DOHH2 (cell line): ENCODE measurements around the gene PALLD.

Experiments
- H3F3A ChIP-seq: fragments of 200-600 bp; sonication (generic), shearing (Covaris generic); 2 replicates; pipeline ENCODE4 v1.6.0; 2016; ENCODE audit warnings: antibody characterized with exemption, mild to moderate bottlenecking; ENCODE audit not compliant: control insufficient read depth, insufficient read depth
- H3K27ac ChIP-seq: fragments of 200-600 bp; sonication (generic); 2 replicates; pipeline ENCODE4 v1.5.1; 2014; ENCODE audit warnings: low read depth, mild to moderate bottlenecking, low read length, moderate library complexity
- H3K27me3 ChIP-seq: fragments of 200-600 bp; sonication (generic); 2 replicates; pipeline ENCODE4 v1.6.1; 2014; ENCODE audit warnings: mild to moderate bottlenecking, low read length, mixed read lengths; ENCODE audit not compliant: control insufficient read depth
- H3K36me3 ChIP-seq: fragments of 200-600 bp; sonication (generic); 2 replicates; pipeline ENCODE4 v1.6.1; 2014; ENCODE audit warnings: mild to moderate bottlenecking, low read length, moderate library complexity, mixed read lengths; ENCODE audit not compliant: control insufficient read depth
- H3K4me1 ChIP-seq: fragments of 200-600 bp; sonication (generic); 2 replicates; pipeline ENCODE4 v1.6.1; 2014; ENCODE audit warnings: mild to moderate bottlenecking, low read length, mixed read lengths; ENCODE audit not compliant: control insufficient read depth
- H3K4me2 ChIP-seq: fragments of 200-600 bp; sonication (generic); 2 replicates; pipeline ENCODE4 v1.6.0; 2014; ENCODE audit warnings: mild to moderate bottlenecking, low read length, moderate library complexity
- H3K4me3 ChIP-seq: fragments of 200-600 bp; sonication (generic); 2 replicates; pipeline ENCODE4 v1.5.1; 2014; ENCODE audit warnings: mild to moderate bottlenecking, low read length, mixed read lengths
- H3K79me2 ChIP-seq: fragments of 200-600 bp; sonication (generic); 2 replicates; pipeline ENCODE4 v1.6.1; 2014; ENCODE audit warnings: mild to moderate bottlenecking, low read length, mixed read lengths; ENCODE audit not compliant: control insufficient read depth
- H3K9me2 ChIP-seq: fragments of 200-600 bp; sonication (generic); replicated peaks from 2 replicates; pipeline ENCODE4 v1.6.1; 2014; ENCODE audit warnings: mild to moderate bottlenecking, low read length, mixed read lengths; ENCODE audit not compliant: control insufficient read depth
- H3K9me3 ChIP-seq: fragments of 200-600 bp; sonication (generic); 2 replicates; pipeline ENCODE4 v1.6.1; 2014; ENCODE audit warnings: antibody characterized with exemption, low read length, mixed read lengths; ENCODE audit not compliant: control insufficient read depth, insufficient read depth
- H4K20me1 ChIP-seq: fragments of 200-600 bp; sonication (generic); 2 replicates; pipeline ENCODE4 v1.6.0; 2014; ENCODE audit warnings: low read depth, mild to moderate bottlenecking, antibody characterized with exemption, low read length, moderate library complexity; ENCODE audit not compliant: control insufficient read depth, insufficient read depth
- CTCF ChIP-seq: fragments of 200-600 bp; sonication (generic); IDR thresholded peaks from one replicate; pipeline ENCODE4 v1.5.1; 2014; ENCODE audit warnings: antibody characterized with exemption, mild to moderate bottlenecking, low read depth, low read length; ENCODE audit not compliant: poor library complexity, severe bottlenecking
- EZH2phosphoT487 ChIP-seq: fragments of 200-600 bp; sonication (generic); IDR thresholded peaks from 2 replicates; pipeline ENCODE4 v1.6.1; 2017; ENCODE audit warnings: borderline replicate concordance, mild to moderate bottlenecking, antibody characterized with exemption, low read length, moderate library complexity, mixed read lengths

The PALLD gene

DNA sequence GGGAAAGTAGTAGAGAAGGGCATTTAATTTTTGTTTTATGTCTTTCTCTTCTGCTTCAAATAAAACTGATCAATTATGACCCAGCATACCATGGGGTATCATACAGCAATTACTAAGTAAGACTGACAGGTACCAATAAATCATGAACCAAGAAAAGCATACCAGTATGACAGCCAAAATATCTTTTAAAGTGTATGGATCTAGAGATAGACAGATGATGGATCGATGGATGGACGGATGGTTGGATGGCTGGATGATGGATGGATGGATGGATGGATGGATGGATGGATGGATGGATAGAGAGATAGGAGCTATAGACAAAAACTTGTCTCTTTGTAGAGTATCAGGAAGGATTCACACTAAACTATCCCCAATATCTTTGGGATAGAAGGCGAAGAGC is 18.0 kb upstream of the PALLD start:
- H4K20me1 ChIP-seq, result no peaks in the 10 kb centered on the region
- no peaks in the 10 kb centered on the region for H3K36me3 ChIP-seq
- H3K9me2 ChIP-seq, result no peaks in the 10 kb centered on the region; the same call in 1 of the 2 replicates
- no peaks in the 10 kb centered on the region for H3K79me2 ChIP-seq
- peaks cover 21% of the 10 kb centered on the region for H3K27me3 ChIP-seq
- H3K4me3 ChIP-seq, result no peak overlapping the region
- H3K9me3 ChIP-seq, result no peaks in the 10 kb centered on the region
- no peak for TF ChIP-seq CTCF
- TF ChIP-seq EZH2phosphoT487, result no peak
- H3K27ac ChIP-seq, result no peak overlapping the region
- H3K4me1 ChIP-seq, result peaks cover 15% of the 10 kb centered on the region
- no peak overlapping the region for H3K4me2 ChIP-seq
- H3F3A ChIP-seq, result no peaks in the 10 kb centered on the region

DNA sequence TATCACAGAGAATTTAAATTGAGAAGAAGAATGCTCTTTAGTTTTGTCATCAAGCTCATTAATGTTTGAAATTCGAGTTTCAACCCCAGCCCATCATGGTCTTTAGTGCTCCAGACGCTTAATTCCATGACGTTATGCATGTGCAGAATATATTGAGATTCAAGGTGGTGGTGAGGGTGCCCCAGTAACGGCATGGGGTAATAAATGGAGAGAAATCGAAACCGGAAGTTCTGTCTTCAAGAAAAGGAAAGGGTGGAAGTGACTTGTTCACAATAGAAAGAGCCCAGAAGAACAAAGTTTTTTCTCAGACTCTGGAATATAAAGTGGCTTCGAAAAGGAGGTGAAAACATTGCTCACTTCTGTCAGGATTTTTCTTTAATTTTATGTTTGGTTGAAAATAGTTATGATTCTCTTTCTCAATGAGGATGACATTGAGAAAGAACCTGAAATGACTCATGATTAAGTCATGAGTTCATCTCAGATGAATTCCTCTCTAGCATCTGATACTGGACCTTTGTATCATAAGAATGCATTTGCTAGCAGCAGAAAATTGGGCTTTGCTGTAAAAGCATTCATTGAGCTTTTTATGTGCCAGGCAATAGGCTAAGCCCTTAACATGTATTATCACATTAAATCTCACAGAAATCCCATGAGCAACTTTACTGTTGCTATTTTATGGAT is 15.8 kb upstream of the PALLD start:
- Histone ChIP-seq H3K36me3 (no peaks in the 10 kb centered on the region), H3K4me3 (peak overlapping the region; percentile 75), H3K27ac (no peak overlapping the region), H3K9me3 (no peaks in the 10 kb centered on the region), H3K4me2 (peak overlapping the region; percentile 78), H3K27me3 (peaks cover 21% of the 10 kb centered on the region), H3K9me2 (no peaks in the 10 kb centered on the region; the same call in 1 of the 2 replicates), H3F3A (no peaks in the 10 kb centered on the region), H3K4me1 (peaks cover 15% of the 10 kb centered on the region), H3K79me2 (no peaks in the 10 kb centered on the region), H4K20me1 (no peaks in the 10 kb centered on the region)
- TF ChIP-seq EZH2phosphoT487 (no peak), CTCF (no peak)

DNA sequence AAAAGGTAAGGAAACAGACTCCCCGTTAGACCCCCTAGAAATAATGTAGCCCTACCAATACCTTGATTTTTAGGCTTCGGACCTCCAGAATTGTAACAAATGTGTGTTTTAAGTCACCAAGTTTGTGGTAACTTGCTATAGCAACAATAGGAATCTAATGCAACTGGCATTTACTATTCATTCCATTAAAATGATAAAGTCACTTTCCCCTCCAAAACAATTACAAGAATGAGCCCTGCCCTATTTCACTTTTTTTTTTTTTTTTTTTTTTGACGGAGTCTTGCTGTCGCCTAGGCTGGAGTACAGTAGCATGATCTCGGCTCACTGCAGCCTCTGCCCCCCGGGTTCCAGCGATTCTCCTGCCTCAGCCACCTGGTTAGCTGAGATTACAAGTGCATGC is 13.0 kb upstream of the PALLD start:
- Histone ChIP-seq H3K27me3 (peaks cover 16% of the 10 kb centered on the region), H4K20me1 (no peaks in the 10 kb centered on the region), H3F3A (no peaks in the 10 kb centered on the region), H3K9me2 (no peaks in the 10 kb centered on the region), H3K9me3 (no peaks in the 10 kb centered on the region), H3K4me1 (peaks cover 15% of the 10 kb centered on the region), H3K4me2 (no peak overlapping the region), H3K27ac (no peak overlapping the region), H3K4me3 (no peak overlapping the region), H3K79me2 (no peaks in the 10 kb centered on the region), H3K36me3 (no peaks in the 10 kb centered on the region)
- no peak for TF ChIP-seq CTCF
- TF ChIP-seq EZH2phosphoT487, result no peak
